HG03520 (cell line): Measurements from ENCODE around the gene NME5.
"Not testable (repeated sequence)": the region's sequence is repeated elsewhere in the genome, so short reads cannot be mapped to it uniquely, and the experiment has no call there.

Experiments used
- ATAC-seq: cut with Tn5 transposase; IDR thresholded peaks from one replicate; pipeline ENCODE4 v1.9.1; 2021; ENCODE audit warnings: mild to moderate bottlenecking, moderate library complexity; ENCODE audit not compliant: unreplicated experiment

Gene NME5

GRCh38 chr5:138138949-138139780 is at the start of gene NME5:
Gene NME5, minus strand, starts transcription at chr5:138139428. Its CDS starts 648 bp downstream, at chr5:138138780.
- no peak for ATAC-seq

- no peak for ATAC-seq
These were observed 49.4 kb upstream of the NME5 start for GRCh38 chr5:138188626-138189025.

GRCh38 chr5:138186002-138186447 is 46.8 kb upstream of the NME5 start:
- no peak for ATAC-seq

- no peak for ATAC-seq
These were observed 43.6 kb upstream of the NME5 start for GRCh38 chr5:138182808-138183207.

DNA sequence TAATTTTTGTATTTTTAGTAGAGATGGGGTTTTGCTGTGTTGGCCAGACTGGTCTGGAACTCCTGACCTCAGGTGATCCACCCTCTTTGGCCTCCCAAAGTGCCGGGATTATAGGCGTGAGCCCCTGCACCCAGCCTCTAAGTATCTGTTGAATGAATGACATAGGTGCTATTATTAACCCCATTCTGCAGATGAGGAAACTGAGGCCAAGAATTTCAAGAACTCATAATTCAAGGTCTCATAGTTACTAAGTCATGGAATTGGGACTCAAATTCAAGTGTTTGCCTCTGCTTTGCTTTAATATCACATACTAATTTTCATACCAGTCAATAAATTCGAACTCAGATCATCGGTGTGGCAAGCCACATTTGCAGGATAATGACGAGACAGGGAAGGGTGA is 41.6 kb upstream of the NME5 start:
- ATAC-seq = no peak

- ATAC-seq = no peak
These were observed 41.1 kb upstream of the NME5 start for GRCh38 chr5:138180183-138180782.

DNA sequence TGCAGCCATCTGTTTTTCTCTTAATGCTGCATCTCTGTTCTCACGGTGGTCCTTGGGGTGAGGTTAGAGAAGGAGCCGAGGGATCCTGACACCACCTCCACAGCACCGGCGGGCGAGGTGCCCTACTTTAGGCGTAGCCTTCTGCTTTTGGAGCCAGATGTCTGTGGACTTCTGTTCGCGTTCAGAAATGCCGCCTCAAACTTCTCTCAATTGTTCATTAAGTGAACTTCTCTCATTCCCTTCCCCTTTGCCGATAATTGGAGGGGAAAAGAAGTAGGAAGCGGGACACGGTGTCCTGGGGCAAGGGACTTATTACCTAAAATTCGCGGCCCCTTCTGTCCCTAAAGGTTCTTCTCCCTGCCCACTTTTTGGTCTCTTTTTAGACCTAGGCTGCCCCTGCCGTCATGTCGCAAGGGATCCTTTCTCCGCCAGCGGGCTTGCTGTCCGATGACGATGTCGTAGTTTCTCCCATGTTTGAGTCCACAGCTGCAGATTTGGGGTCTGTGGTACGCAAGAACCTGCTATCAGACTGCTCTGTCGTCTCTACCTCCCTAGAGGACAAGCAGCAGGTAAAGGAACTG is 40.1 kb upstream of the NME5 start:
- no peak for ATAC-seq

DNA sequence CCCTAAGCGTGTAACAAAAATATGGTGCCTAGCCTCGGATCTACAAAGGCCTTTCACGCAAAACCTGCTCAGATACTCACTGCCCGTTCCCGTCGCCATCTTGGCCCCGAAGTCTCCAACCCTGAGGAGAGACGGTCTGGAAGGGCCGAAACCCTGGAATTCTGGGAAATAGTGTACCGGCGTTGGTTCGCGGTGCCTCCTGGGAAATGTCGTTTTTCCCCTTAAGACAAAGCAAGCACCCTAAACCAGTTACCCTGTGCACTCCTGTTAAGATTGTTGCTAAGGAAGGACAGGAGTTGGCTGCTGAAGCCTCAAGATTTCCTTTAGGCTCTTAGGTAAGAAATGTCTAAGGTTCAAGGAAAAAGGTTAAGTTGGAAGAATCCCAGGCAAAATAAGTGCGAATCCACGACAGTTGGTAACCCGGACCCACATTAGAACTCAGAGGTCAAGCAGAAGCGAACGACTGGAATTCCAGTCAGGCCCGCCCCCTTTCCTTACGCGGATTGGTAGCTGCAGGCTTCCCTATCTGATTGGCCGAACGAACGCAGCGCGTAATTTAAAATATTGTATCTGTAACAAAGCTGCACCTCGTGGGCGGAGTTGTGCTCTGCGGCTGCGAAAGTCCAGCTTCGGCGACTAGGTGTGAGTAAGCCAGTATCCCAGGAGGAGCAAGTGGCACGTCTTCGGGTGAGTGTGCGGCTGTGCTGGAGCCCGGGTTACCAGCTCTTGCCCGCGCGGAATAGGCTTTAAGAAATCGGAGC is 39.5 kb upstream of the NME5 start, which contains the start of the genes BRD8 and KIF20A:
BRD8 (minus strand) TSS at position 115 of the 761 bp plus-strand sequence; CDS start at position 99, 16 bp downstream.
KIF20A (plus strand) TSS at position 597 of the 761 bp plus-strand sequence. CDS start 569 bp downstream, outside the sequence.
- peak; percentile 79 for ATAC-seq

GRCh38 chr5:138177941-138178515 is 38.8 kb upstream of the NME5 start:
- ATAC-seq = peak; percentile 6

GRCh38 chr5:138170299-138170698 is 31.1 kb upstream of the NME5 start:
- ATAC-seq = no peak

DNA sequence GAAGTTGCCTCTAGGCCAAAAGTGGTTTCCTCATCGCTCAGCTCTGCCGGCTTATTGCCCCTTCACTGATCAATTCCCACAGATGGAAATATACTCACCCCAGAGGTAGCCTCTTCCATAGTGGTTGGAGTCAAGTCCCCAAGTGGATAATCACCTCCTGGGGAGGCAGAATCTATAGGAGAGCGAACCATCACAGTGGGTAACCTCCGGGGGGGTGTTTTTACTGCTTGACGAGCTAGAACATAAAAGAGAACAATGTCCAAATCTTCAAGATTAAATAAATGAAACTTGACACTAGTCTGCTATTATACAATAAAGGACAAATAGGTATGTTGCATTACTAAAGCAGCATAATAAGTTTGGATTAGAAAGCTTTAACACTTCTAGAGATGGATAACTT is 29.9 kb upstream of the NME5 start:
- no peak for ATAC-seq

- no peak for ATAC-seq
These were observed 24.5 kb upstream of the NME5 start for GRCh38 chr5:138163721-138164120.

DNA sequence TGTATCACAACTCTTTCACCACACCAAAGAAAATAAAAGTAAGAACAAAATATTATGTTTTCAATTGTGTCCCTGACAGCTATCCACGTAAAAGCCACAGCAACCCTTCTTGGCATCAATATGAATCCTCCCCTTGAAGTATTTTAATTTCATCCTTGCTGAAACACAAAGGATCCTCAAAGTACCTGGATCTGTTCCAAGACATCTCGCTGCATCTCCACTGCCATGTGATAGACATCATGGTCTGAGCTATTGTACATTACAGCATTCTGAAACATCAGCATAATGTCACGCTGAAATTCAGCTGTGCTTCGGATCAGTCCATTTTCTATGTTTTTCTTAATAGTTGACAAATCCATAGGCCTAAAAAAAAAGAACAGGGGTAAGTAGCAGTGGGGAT is 21.5 kb upstream of the NME5 start:
- ATAC-seq = no peak

DNA sequence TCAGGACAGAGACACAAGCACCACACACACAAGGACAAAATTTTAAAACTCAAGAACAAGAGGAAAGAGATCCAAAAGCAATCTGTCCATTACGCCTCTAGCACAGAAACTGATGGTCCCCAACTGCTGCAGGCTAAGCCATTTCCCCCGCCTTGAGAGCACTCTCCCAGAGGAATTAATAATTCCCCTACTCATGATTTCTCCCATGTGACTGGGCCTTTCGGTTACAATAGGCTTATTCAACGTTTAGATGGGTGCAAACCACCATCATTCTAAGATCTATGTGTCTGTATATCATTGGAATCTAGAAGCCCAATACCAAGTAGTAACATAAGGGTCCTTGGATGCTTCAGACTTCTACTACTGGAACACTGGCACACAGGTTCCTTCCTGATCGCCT is 20.4 kb upstream of the NME5 start:
- ATAC-seq = no peak

GRCh38 chr5:138157626-138158025 is 18.4 kb upstream of the NME5 start:
- ATAC-seq = no peak

DNA sequence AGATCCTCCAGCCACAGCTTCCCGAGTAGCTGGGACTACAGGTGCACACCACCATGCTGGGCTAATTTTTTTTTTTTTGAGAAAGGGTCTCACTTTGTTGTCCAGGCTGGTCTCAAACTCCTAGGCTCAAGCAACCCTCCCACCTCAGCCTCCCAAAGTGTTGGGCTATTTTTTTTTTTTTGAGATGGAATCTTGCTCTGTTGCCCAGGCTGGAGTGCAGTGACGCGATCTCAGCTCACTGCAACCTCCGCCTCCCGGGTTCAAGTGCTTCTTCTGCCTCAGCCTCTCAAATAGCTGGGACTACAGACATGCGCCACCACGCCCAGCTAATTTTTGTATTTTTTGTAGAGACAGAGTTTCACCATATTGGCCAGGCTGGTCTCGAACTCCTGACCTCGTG is 16.7 kb upstream of the NME5 start:
- ATAC-seq = not testable (repeated sequence)

DNA sequence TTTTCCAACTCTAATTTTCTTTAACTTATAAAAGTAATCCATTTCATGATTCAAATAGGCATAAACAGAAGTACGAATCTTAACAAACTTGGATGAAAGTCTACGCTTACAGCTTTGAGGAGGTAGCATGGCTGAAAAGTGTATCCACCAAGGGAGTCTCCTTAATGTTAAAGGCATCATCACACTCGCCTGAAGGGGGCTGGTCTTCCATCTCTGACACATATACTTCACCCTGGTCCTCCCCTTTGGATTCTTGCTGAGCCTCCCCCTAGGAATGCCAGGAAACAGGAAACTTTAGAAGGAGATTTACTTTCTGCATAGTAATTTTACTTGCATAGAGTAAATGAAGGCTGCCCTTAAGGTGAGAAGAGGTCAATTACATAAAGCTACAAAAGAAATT is 10.3 kb upstream of the NME5 start:
- no peak for ATAC-seq

DNA sequence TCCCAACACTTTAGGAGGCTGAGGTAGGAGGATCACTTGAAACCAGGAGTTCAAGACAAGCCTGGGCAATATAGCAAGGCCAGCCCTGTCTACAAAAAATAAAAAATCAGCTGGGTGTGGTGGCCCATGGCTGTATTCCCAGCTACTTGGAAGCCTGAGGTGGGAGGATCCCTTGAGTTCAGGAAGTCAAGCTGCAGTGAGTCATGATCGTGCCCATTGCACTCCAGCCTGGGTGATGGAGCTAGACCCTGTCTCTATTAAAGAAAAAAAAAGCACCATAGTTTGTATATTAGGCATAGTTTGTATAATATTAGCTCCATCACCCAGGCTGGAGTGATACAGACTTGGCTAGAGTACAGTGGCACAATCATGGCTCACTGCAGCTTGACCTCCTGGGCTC is 9.6 kb upstream of the NME5 start:
- no peak for ATAC-seq

DNA sequence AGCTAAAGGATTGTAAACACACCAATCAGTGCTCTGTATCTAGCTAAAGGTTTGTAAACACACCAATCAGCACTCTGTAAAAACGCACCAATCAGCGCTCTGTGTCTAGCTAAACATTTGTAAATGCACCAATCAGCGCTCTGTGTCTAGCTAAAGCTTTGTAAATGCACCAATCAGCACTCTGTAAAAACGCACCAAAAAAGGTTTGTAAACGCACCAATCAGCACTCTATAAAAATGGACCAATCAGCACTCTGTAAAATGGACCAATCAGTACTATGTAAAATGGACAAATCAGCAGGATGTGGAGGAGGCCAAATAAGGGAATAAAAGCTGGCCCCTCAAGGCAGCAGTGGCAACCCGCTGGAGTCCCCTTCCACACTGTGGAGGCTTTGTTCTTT is 4.3 kb upstream of the NME5 start:
- not testable (repeated sequence) for ATAC-seq

DNA sequence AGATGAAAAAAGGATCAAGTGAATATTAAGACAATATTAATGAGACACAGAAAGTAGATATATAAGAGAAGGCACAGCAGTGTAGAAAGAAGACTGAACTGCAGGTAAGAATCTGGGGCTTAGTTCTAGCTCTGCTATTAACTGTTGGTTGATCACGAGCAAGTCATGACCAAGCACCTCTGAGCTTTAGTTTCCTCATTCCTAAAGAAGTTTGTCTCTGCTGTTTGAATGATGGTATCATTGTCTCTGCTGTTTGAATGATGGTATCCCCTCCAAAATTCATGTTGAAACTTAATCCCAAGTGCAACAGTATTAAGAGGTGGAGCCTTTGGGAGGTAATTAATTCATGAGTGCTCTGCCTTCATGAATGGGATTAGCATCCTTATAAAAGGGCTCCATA is 2.5 kb upstream of the NME5 start:
- ATAC-seq = no peak

DNA sequence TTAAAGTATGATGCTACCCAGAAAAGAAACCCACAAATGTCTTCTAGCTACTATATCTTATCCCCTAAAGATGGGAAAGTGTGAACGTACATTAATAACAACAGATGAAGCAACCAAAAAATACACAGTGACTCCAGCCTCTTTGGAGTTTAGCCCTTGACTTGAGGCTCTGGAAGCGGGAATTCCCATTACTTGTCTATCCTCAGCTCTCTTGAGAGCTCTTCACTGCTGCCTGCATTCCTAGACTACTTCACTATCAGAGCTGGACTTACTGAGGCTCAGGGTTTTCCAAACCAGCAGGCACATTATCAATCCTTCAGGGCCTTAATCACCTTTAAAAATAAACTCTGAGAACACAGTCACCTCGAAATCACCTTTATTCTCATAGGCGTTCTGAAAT is 1.0 kb upstream of the NME5 start:
- no peak for ATAC-seq
